Measurements from ENCODE around the gene PLXDC2.
"Not testable (repeated sequence)": the region's sequence is repeated elsewhere in the genome, so short reads cannot be mapped to it uniquely, and the experiment has no call there.

PLXDC2 gene

GRCh38 chr10:20114179-20114578 lies 297.9 kb downstream of the PLXDC2 start:
- no peak for DNase-seq (ENCODE audit: low spot score)

GRCh38 chr10:20115894-20116293 lies 299.7 kb downstream of the PLXDC2 start:
- DNase-seq (ENCODE audit: low spot score), result no peak

GRCh38 chr10:20117471-20117870 lies 301.2 kb downstream of the PLXDC2 start:
- DNase-seq (ENCODE audit: low spot score), result no peak

GRCh38 chr10:20118119-20118518 lies 301.9 kb downstream of the PLXDC2 start:
- no peak for DNase-seq (ENCODE audit: low spot score)

- no peak for DNase-seq (ENCODE audit: low spot score)
These were observed 312.6 kb downstream of the PLXDC2 start for GRCh38 chr10:20128811-20129210.

- DNase-seq (ENCODE audit: low spot score), result no peak
These were observed 316.6 kb downstream of the PLXDC2 start for GRCh38 chr10:20132816-20133215.

GRCh38 chr10:20133669-20134189 lies 317.5 kb downstream of the PLXDC2 start:
- no peak for DNase-seq (ENCODE audit: low spot score)

GRCh38 chr10:20142311-20142710 lies 326.1 kb downstream of the PLXDC2 start:
- no peak for DNase-seq (ENCODE audit: low spot score)

- DNase-seq (ENCODE audit: low spot score), result no peak
These were observed 328.0 kb downstream of the PLXDC2 start for GRCh38 chr10:20144268-20144667.

GRCh38 chr10:20146004-20146403 lies 329.8 kb downstream of the PLXDC2 start:
- no peak for DNase-seq (ENCODE audit: low spot score)

GRCh38 chr10:20147684-20148083 lies 331.5 kb downstream of the PLXDC2 start:
- DNase-seq (ENCODE audit: low spot score), result no peak

- no peak for DNase-seq (ENCODE audit: low spot score)
These were observed 340.3 kb downstream of the PLXDC2 start for GRCh38 chr10:20156511-20156910.

- DNase-seq (ENCODE audit: low spot score), result no peak
These were observed 341.1 kb downstream of the PLXDC2 start for GRCh38 chr10:20157314-20157713.

GRCh38 chr10:20158086-20158485 lies 341.9 kb downstream of the PLXDC2 start:
- DNase-seq (ENCODE audit: low spot score), result no peak

GRCh38 chr10:20162123-20162522 lies 345.9 kb downstream of the PLXDC2 start:
- no peak for DNase-seq (ENCODE audit: low spot score)

GRCh38 chr10:20166096-20166675 lies 350.0 kb downstream of the PLXDC2 start:
- no peak for DNase-seq (ENCODE audit: low spot score)

GRCh38 chr10:20170661-20171060 lies 354.4 kb downstream of the PLXDC2 start:
- DNase-seq (ENCODE audit: low spot score), result no peak

- no peak for DNase-seq (ENCODE audit: low spot score)
These were observed 356.8 kb downstream of the PLXDC2 start for GRCh38 chr10:20173046-20173445.

- DNase-seq (ENCODE audit: low spot score), result no peak
These were observed 359.5 kb downstream of the PLXDC2 start for GRCh38 chr10:20175719-20176118.

- DNase-seq (ENCODE audit: low spot score), result no peak
These were observed 364.5 kb downstream of the PLXDC2 start for GRCh38 chr10:20180766-20181165.

GRCh38 chr10:20181434-20181833 lies 365.2 kb downstream of the PLXDC2 start:
- no peak for DNase-seq (ENCODE audit: low spot score)

- DNase-seq (ENCODE audit: low spot score), result no peak
These were observed 368.9 kb downstream of the PLXDC2 start for GRCh38 chr10:20185116-20185515.

- not testable (repeated sequence) for DNase-seq (ENCODE audit: low spot score)
These were observed 375.2 kb downstream of the PLXDC2 start for GRCh38 chr10:20191392-20191791.

GRCh38 chr10:20195076-20195475 lies 378.8 kb downstream of the PLXDC2 start:
- DNase-seq (ENCODE audit: low spot score), result no peak
